Upper lobe of left lung (tissue), 6 donors: ENCODE results near the gene SLC9A9. TPM values are rescaled to one million over a fixed set of nuclear protein-coding genes. Genes with fewer than 3 reads are reported as not detected.

Experiments
- ATAC-seq, 2 donors: fragments of 200-7000 bp; cut with Tn5 transposase; one replicate each; pipeline ENCODE4 v1.9.1; 2022; ENCODE audit warnings: mild to moderate bottlenecking in 2 of 2, moderate library complexity in 2 of 2; ENCODE audit not compliant: low FRiP score in 2 of 2
- DNase-seq, 2 donors: peaks; one replicate each; pipeline ENCODE4 v3.0.0-alpha.2; 2019 to 2020
- H3K27ac ChIP-seq, 4 donors: fragments of 200-600 bp; sonication (generic); one replicate each; pipeline ENCODE4 v1.5.1; 2016 to 2019
- H3K27me3 ChIP-seq, 4 donors: fragments of 200-600 bp; sonication (generic); one replicate each; pipeline ENCODE4 v1.5.1; 2017 to 2019
- H3K36me3 ChIP-seq, 4 donors: fragments of 200-600 bp; sonication (generic); one replicate each; pipeline ENCODE4 v1.5.1; 2016 to 2019
- H3K4me1 ChIP-seq, 4 donors: fragments of 200-600 bp; sonication (generic); one replicate each; pipeline ENCODE4 v1.5.1; 2018 to 2019
- H3K4me3 ChIP-seq, 4 donors: fragments of 200-600 bp; sonication (generic); one replicate each; pipeline ENCODE4 v1.5.1; 2017 to 2019; ENCODE audit warnings: mild to moderate bottlenecking in 2 of 4, moderate library complexity in 1 of 4
- H3K9me3 ChIP-seq, 4 donors: fragments of 200-600 bp; sonication (generic); one replicate each; pipeline ENCODE4 v1.5.1; 2018 to 2019
- EP300 ChIP-seq, 4 donors: sonication (generic); formaldehyde crosslinking; IDR thresholded peaks; one replicate each; pipeline ENCODE4 v1.5.1; 2017; ENCODE audit warnings: antibody characterized with exemption in 4 of 4, control low read depth in 2 of 4
- POLR2A ChIP-seq, 4 donors: fragments of 450-650 bp; IDR thresholded peaks; one replicate each; pipeline ENCODE4 v1.5.1; 2016 to 2017; ENCODE audit warnings: antibody characterized with exemption in 4 of 4, mild to moderate bottlenecking in 2 of 4
- POLR2AphosphoS5 ChIP-seq, 2 donors: sonication (generic); formaldehyde crosslinking; IDR thresholded peaks; one replicate each; pipeline ENCODE4 v1.5.1; 2017; ENCODE audit warnings: antibody characterized with exemption in 2 of 2
- WGBS, 2 donors: methylation state at CpG; one replicate each; pipeline ENCODE4 v1.1.5; 2017 to 2018; 5-methylcytosine and 5-hydroxymethylcytosine counted together
- total RNA-seq, 6 donors: library from RNA; depleted of rRNA in 4 of 6; stranded (reverse); fragments of >200 nt in 4 of 6; gene quantifications; one replicate each; pipeline versions ENCODE4 v1.1.0 to v1.2.1, GENCODE V29; 2016 to 2021
- TF ChIP-seq, protein P1 (sequence below), 6 experiments: fragments of 450-650 bp in 4 of 6; fragments of 200-600 bp in 2 of 6; sonication (generic) in 2 of 6; IDR thresholded peaks; one replicate each; pipeline ENCODE4 v1.5.1; 2016 to 2019; ENCODE audit warnings: antibody characterized with exemption in 6 of 6
- donor health status: DM: no; HTN: no; CAD: no; lungs with moderate emphysema.
- donor health status: DM: no; HTN: yes; CAD: no; lungs with severe emphysema.

SLC9A9 gene
- total RNA-seq, 6 donors from 2014 or later, result 4.2 to 20.4 (median 8.7) TPM

DNA sequence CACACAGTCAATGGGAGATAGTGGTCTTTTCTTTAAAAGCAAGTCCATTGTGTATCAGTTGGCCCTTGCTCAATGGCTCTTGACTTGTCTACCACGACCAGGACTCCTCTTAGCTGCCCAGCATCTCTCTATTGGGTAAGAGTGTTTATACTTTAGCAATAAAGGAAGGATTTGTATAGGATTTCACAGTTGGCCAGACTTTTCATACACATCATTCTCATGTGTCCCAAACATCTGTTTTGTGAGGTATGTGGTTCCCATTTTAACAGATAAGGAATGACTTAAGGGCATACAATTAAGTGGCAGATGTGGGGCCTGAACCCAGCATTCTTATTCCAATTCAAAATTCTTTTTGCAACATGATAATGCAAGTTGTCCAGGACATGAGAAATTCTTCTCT lies 537.2 kb downstream of the SLC9A9 start:
- no peaks in the 10 kb centered on the region for H3K9me3 ChIP-seq
- ATAC-seq (no peak), DNase-seq (no peak)
- H3K27me3 ChIP-seq, result no peaks in the 10 kb centered on the region
- WGBS, 2 donors, result 31 to 35% methylated on average over 1 of the region's 1 CpG
- no peak for TF ChIP-seq POLR2A (IDR thresholded peaks at IDR 0.05)
- no peak for TF ChIP-seq EP300 (IDR thresholded peaks at IDR 0.05)
- no peak for TF ChIP-seq POLR2AphosphoS5 (IDR thresholded peaks at IDR 0.05)
- TF ChIP-seq, protein P1, sequence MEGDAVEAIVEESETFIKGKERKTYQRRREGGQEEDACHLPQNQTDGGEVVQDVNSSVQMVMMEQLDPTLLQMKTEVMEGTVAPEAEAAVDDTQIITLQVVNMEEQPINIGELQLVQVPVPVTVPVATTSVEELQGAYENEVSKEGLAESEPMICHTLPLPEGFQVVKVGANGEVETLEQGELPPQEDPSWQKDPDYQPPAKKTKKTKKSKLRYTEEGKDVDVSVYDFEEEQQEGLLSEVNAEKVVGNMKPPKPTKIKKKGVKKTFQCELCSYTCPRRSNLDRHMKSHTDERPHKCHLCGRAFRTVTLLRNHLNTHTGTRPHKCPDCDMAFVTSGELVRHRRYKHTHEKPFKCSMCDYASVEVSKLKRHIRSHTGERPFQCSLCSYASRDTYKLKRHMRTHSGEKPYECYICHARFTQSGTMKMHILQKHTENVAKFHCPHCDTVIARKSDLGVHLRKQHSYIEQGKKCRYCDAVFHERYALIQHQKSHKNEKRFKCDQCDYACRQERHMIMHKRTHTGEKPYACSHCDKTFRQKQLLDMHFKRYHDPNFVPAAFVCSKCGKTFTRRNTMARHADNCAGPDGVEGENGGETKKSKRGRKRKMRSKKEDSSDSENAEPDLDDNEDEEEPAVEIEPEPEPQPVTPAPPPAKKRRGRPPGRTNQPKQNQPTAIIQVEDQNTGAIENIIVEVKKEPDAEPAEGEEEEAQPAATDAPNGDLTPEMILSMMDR (IDR thresholded peaks at IDR 0.05), result no peak
- peak overlapping the region in 1 of 4 donors; percentile 1 for H3K27ac ChIP-seq
- H3K4me3 ChIP-seq, result no peak overlapping the region
- peaks cover 0 to under 1% (median 0%) of the 10 kb centered on the region in 4 donors for H3K4me1 ChIP-seq
- H3K36me3 ChIP-seq, result no peaks in the 10 kb centered on the region

DNA sequence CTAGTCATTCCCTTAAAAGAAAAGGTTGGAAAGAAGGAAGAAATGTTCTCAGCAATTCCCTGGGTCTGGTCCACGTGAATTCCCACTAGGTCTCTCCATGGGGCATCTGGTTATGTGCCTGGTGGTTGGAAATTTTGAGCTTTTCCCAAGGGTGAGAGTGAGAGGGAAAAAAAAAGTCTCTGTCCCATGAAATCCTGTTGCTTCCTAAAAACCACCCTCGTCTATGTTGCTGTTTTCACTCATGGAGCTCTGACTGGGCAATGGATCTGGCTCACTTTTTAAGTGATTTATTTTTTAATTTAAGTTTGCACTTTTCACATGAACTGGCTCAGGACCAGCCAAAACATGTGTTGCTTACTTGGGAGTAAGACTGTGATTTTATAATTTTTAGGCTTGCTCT lies 538.6 kb downstream of the SLC9A9 start:
- DNase-seq, result no peak

DNA sequence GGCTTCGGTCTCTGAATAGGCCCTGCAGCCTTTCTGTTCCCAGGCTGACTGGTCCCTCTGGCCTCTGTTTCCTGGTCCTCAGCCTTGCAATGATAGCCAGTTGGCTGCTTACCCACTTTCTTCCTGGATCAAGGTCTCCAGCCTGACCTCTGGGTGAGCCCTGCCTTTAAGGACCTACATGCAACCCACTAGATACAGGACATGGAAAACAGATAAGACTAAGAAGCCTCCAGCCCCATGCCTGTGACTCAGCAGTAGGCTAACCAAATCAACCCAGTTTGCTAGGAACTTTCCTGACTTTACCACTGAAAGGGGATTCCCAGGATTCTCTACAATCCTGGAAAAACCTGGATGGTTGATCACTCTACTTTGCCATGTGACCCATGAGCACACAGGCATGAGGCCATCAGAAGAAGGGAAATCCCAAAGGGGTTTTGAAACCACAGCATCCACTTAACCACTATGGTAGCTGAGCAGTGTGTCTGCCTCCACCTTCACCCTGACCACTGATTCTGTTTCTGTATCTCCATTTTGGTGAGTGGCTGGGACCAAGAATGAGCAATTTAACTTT lies 540.6 kb downstream of the SLC9A9 start:
- Histone ChIP-seq H3K27ac (no peak overlapping the region), H3K4me3 (no peak overlapping the region), H3K9me3 (no peaks in the 10 kb centered on the region), H3K27me3 (no peaks in the 10 kb centered on the region), H3K4me1 (peaks cover 3 to 12% (median 7%) of the 10 kb centered on the region in 4 donors), H3K36me3 (no peaks in the 10 kb centered on the region)
- TF ChIP-seq POLR2AphosphoS5 (IDR thresholded peaks at IDR 0.05), result no peak
- no peak for TF ChIP-seq POLR2A (IDR thresholded peaks at IDR 0.05)
- no peak for TF ChIP-seq EP300 (IDR thresholded peaks at IDR 0.05)
- TF ChIP-seq, protein P1 (IDR thresholded peaks at IDR 0.05), result no peak
- ATAC-seq (peak in 1 of 2 donors; percentile 31), DNase-seq (no peak)
- WGBS, 2 donors, result 79 to 89% methylated on average over 1 of the region's 1 CpG

More for the DNA sequence above, 538.6 kb downstream of the SLC9A9 start:
- TF ChIP-seq, protein P1 (IDR thresholded peaks at IDR 0.05), result no peak
- TF ChIP-seq POLR2AphosphoS5 (IDR thresholded peaks at IDR 0.05) (no peak), POLR2A (IDR thresholded peaks at IDR 0.05) (no peak), EP300 (IDR thresholded peaks at IDR 0.05) (no peak)
- Histone ChIP-seq H3K9me3 (no peaks in the 10 kb centered on the region), H3K36me3 (no peaks in the 10 kb centered on the region), H3K27me3 (no peaks in the 10 kb centered on the region), H3K4me3 (no peak overlapping the region), H3K4me1 (peaks cover 0 to 3% (median 0%) of the 10 kb centered on the region in 4 donors), H3K27ac (no peak overlapping the region)
- ATAC-seq, result no peak
- WGBS, 2 donors, result 83 to 87% methylated on average over 2 of the region's 2 CpGs

DNA sequence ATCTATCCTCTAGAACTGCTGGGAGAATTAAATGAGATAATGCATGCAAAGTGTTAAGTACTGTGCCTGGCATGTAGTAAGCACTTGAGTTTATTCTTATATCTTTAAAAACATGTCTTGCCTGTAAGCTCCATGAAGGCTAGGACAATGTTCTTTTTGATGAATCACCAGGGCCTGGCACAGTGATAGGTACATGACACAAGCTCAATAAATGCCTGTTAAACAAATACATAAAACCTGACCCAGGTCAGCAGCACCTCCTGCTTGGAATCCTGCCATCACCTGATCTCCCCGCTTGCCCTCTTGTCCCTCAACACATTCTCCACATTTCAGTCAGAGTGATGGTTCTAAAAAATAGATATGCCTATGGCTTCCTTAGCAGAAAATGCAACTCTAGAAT lies 541.9 kb downstream of the SLC9A9 start:
- Histone ChIP-seq H3K4me3 (no peak overlapping the region), H3K9me3 (no peaks in the 10 kb centered on the region), H3K27ac (no peak overlapping the region), H3K4me1 (peaks cover 5 to 19% (median 15%) of the 10 kb centered on the region in 4 donors), H3K36me3 (no peaks in the 10 kb centered on the region), H3K27me3 (no peaks in the 10 kb centered on the region)
- DNase-seq, result no peak
- TF ChIP-seq, protein P1 (IDR thresholded peaks at IDR 0.05), result no peak
- TF ChIP-seq POLR2A (IDR thresholded peaks at IDR 0.05) (no peak), EP300 (IDR thresholded peaks at IDR 0.05) (no peak), POLR2AphosphoS5 (IDR thresholded peaks at IDR 0.05) (no peak)
- 85 to 100% methylated on average over 1 of the region's 1 CpG for WGBS, 2 donors
- ATAC-seq, result no peak

DNA sequence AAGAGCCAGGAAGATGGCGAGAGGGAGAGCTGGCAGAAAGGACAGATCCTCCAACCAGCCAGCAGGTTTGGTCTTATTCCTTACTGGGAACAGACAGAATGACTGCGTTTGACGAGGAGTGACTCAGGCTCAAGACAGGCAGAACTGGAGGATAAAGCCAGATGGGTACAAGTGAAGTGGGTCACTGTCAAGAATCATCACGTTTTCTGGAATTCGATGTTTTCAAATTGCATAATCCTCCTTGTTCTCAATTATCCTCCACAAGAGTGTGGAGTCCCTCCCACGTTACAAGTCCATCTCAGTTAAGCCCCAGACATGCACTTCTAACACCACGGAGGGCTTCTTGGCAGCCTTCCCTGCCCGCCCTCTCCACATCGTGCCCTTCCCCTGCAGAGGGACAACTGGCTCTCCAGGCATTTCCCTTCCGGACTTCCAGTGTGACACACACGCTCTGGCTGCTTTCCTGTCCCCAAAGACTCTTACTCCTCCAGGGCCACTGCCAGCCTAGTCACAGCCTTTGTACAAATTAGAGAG lies 545.6 kb downstream of the SLC9A9 start:
- WGBS, 2 donors, result 24 to 35% methylated on average over 10 of the region's 11 CpGs
- peak in 1 of 2 donors; percentile 69 for ATAC-seq
- peaks cover 5 to 19% (median 15%) of the 10 kb centered on the region in 4 donors for H3K4me1 ChIP-seq
- no peak overlapping the region for H3K4me3 ChIP-seq
- H3K9me3 ChIP-seq, result no peaks in the 10 kb centered on the region
- no peaks in the 10 kb centered on the region for H3K27me3 ChIP-seq
- no peaks in the 10 kb centered on the region for H3K36me3 ChIP-seq
- TF ChIP-seq, protein P1 (IDR thresholded peaks at IDR 0.05), result peak in 1 of 6 experiments; percentile 12
- TF ChIP-seq POLR2AphosphoS5 (IDR thresholded peaks at IDR 0.05), result peak; percentile 80 to 90
- peak in 2 of 4 donors; percentile 79 to 91 for TF ChIP-seq EP300 (IDR thresholded peaks at IDR 0.05)
- no peak for TF ChIP-seq POLR2A (IDR thresholded peaks at IDR 0.05)
- DNase-seq, result peak in 1 of 2 donors; percentile 56
- peak overlapping the region; percentile 32 to 70 (median 48) for H3K27ac ChIP-seq
